Ovary (tissue), 9 donors: ENCODE results near the gene PIMREG. TPM values are rescaled to one million over a fixed set of nuclear protein-coding genes. Genes with fewer than 3 reads are reported as not detected.

Experiments used
- DNase-seq, 5 donors: peaks; one replicate each; pipeline ENCODE4 v3.0.0-alpha.2; 2019 to 2020
- H3K27ac ChIP-seq, 2 donors: fragments of 200-600 bp; one replicate each; pipeline versions ENCODE4 v1.5.1 to v1.8.0; 2019 to 2022
- H3K27me3 ChIP-seq: fragments of 200-600 bp; one replicate; pipeline ENCODE4 v1.8.0; 2022
- H3K36me3 ChIP-seq: fragments of 200-600 bp; sonication (generic); one replicate; pipeline ENCODE4 v1.5.1; 2019
- H3K4me1 ChIP-seq: one replicate; pipeline ENCODE4 v1.8.1; 2013; ENCODE audit warnings: mild to moderate bottlenecking, moderate library complexity; ENCODE audit not compliant: insufficient read depth
- H3K4me3 ChIP-seq: fragments of 200-600 bp; sonication (generic); one replicate; pipeline ENCODE4 v1.5.1; 2017
- H3K9me3 ChIP-seq, 2 donors: fragments of 200-600 bp in 1 of 2; sonication (generic) in 1 of 2; one replicate each; pipeline versions ENCODE4 v1.5.1 to v1.8.1; 2013 to 2019; ENCODE audit warnings: mild to moderate bottlenecking in 1 of 2, moderate library complexity in 1 of 2
- CTCF ChIP-seq, 3 donors: fragments of 450-650 bp in 2 of 3; fragments of 200-600 bp in 1 of 3; IDR thresholded peaks; one replicate each; pipeline versions ENCODE4 v1.5.1 to v1.8.0; 2016 to 2022; ENCODE audit warnings: antibody characterized with exemption in 3 of 3, mild to moderate bottlenecking in 1 of 3
- EP300 ChIP-seq: sonication (generic); formaldehyde crosslinking; IDR thresholded peaks from one replicate; pipeline ENCODE4 v1.6.1; 2017; ENCODE audit warnings: antibody characterized with exemption
- POLR2A ChIP-seq: fragments of 450-650 bp; IDR thresholded peaks from one replicate; pipeline ENCODE4 v1.6.1; 2017; ENCODE audit warnings: antibody characterized with exemption, mild to moderate bottlenecking, moderate library complexity
- WGBS, 3 donors: extraction: QIAGEN DNeasy Blood & Tissue Kit in 1 of 3; methylation state at CpG; one replicate each; pipeline versions ENCODE4 v1.1.5 to v1.1.7; 2013 to 2017; 5-methylcytosine and 5-hydroxymethylcytosine counted together
- intact Hi-C, 4 donors: fragments of 100-400 bp; cut with DNase I; formaldehyde crosslinking; loops; one replicate each; pipeline versions ENCODE4 v1.11.0 to v1.15.1; 2022 to 2023
- polyA plus RNA-seq, 2 donors: library from polyadenylated mRNA; stranded (reverse); fragments of 200-250 nt in 1 of 2; fragments of 350-450 nt in 1 of 2; fragmentation: Illumina TruSeq in 1 of 2; extraction: RNeasy Lipid Tissue Mini Kit (QIAGEN cat#74804) in 1 of 2; gene quantifications; one replicate each; pipeline ENCODE4 v1.2.3, GENCODE V29; 2013 to 2014
- total RNA-seq, 7 donors: library from RNA; depleted of rRNA in 2 of 7; stranded (reverse); fragments of >200 nt in 2 of 7; fragmentation: NEBNext Ultra II Directional in 3 of 7; extraction: Animal tissue kit (Norgen Biotek cat#: 25700) in 3 of 7; gene quantifications; one replicate each; pipeline versions ENCODE4 v1.1.0 to v1.2.4, GENCODE V29; 2016 to 2023
- donor health status: DM: no; HTN: no; CAD: no; lungs with moderate emphysema.
- donor health status: DM: no; HTN: no; CAD: no.
- donor health status: Bipolar disorder and iron deficiency.
- donor health status: DM: yes; HTN: yes; CAD: no.
- donor health status: DM: no; HTN: no; CAD: no.
- donor health status: DM: yes; HTN: yes; CAD: no.

Gene PIMREG
- total and polyA plus RNA-seq, 9 donors: 0.20 to 4.7 (median 0.73) TPM; not detected in 1

- no peak for DNase-seq
- H3K27ac ChIP-seq: no peak overlapping the region
- H3K36me3 ChIP-seq: no peaks in the 10 kb centered on the region
- no peak for TF ChIP-seq POLR2A
- TF ChIP-seq EP300: no peak
- TF ChIP-seq CTCF (IDR thresholded peaks at IDR 0.05): no peak
- no peaks in the 10 kb centered on the region for H3K9me3 ChIP-seq
- WGBS, 3 donors: 87 to 91% (median 89%) methylated on average over 9 of the region's 9 CpGs
- no peaks in the 10 kb centered on the region for H3K4me1 ChIP-seq
- H3K27me3 ChIP-seq: no peaks in the 10 kb centered on the region
- H3K4me3 ChIP-seq: no peak overlapping the region
- intact Hi-C loops: no loop called here
Measured at GRCh38 chr17:6460531-6461161, 16.4 kb downstream of the PIMREG start.

GRCh38 chr17:6461246-6461645 lies 17.0 kb downstream of the PIMREG start:
- 93 to 94% (median 94%) methylated on average over 14 of the region's 14 CpGs for WGBS, 3 donors
- Histone ChIP-seq H3K36me3 (no peaks in the 10 kb centered on the region), H3K4me3 (no peak overlapping the region), H3K9me3 (no peaks in the 10 kb centered on the region), H3K4me1 (no peaks in the 10 kb centered on the region), H3K27me3 (no peaks in the 10 kb centered on the region), H3K27ac (no peak overlapping the region)
- intact Hi-C loops: no loop called here
- TF ChIP-seq EP300 (no peak), POLR2A (no peak), CTCF (IDR thresholded peaks at IDR 0.05) (no peak)
- peak in 1 of 5 donors; percentile 33 for DNase-seq

GRCh38 chr17:6461792-6462524 lies 17.7 kb downstream of the PIMREG start:
- Histone ChIP-seq H3K27me3 (no peaks in the 10 kb centered on the region), H3K27ac (no peak overlapping the region), H3K4me3 (no peak overlapping the region), H3K36me3 (no peaks in the 10 kb centered on the region), H3K4me1 (no peaks in the 10 kb centered on the region), H3K9me3 (no peaks in the 10 kb centered on the region)
- DNase-seq: no peak
- intact Hi-C loops: no loop called here
- no peak for TF ChIP-seq EP300
- TF ChIP-seq POLR2A: no peak
- TF ChIP-seq CTCF (IDR thresholded peaks at IDR 0.05): no peak
- WGBS, 3 donors: 85 to 88% (median 86%) methylated on average over 10 of the region's 10 CpGs

- Histone ChIP-seq H3K27ac (no peak overlapping the region), H3K27me3 (no peaks in the 10 kb centered on the region), H3K36me3 (no peaks in the 10 kb centered on the region), H3K9me3 (no peaks in the 10 kb centered on the region), H3K4me1 (no peaks in the 10 kb centered on the region), H3K4me3 (no peak overlapping the region)
- 89 to 94% (median 89%) methylated on average over 2 of the region's 2 CpGs for WGBS, 3 donors
- TF ChIP-seq EP300: no peak
- TF ChIP-seq POLR2A: no peak
- TF ChIP-seq CTCF (IDR thresholded peaks at IDR 0.05): no peak
- intact Hi-C loops: no loop called here
- no peak for DNase-seq
Measured at GRCh38 chr17:6462692-6463091, 18.4 kb downstream of the PIMREG start.
